CD4-positive, alpha-beta T cell (primary cell): ENCODE data around the gene RARA. TPM values are rescaled to one million over a fixed set of nuclear protein-coding genes. Genes with fewer than 3 reads are reported as not detected.
A peak's percentile ranks its signal among the peaks of the same experiment; 100 is the strongest.

Source experiments
- ATAC-seq: fragments of 200-7000 bp; cut with Tn5 transposase; one replicate; pipeline ENCODE4 v1.10.0; 2022; ENCODE audit warnings: mild to moderate bottlenecking; ENCODE audit not compliant: poor library complexity
- CTCF ChIA-PET: fragments of 350-600 bp; sonication (Branson Sonifier 250); formaldehyde crosslinking; loops from one replicate; lab custom pipeline; 2021; ENCODE audit warnings: antibody characterized with exemption, inconsistent platforms; lab: Charles Lee
- POLR2A ChIA-PET: fragments of 350-600 bp; sonication (Branson Sonifier 250); formaldehyde crosslinking; loops from one replicate; lab custom pipeline; 2021; ENCODE audit warnings: antibody characterized with exemption, inconsistent platforms; lab: Charles Lee
- DNase-seq, 14 experiments: peaks; one replicate each; pipeline ENCODE4 v3.0.0-alpha.2; 2013 to 2020; ENCODE audit warnings: mixed read lengths in 2 of 14
- H3K27ac ChIP-seq, 2 donors: one replicate each; pipeline versions ENCODE4 v1.5.1 to v1.7.0; 2013; ENCODE audit warnings: low read length in 2 of 2, low read depth in 1 of 2, mild to moderate bottlenecking in 1 of 2
- H3K27me3 ChIP-seq, 2 experiments: 1 replicate in 1 of 2; 2 replicates in 1 of 2; pipeline versions ENCODE4 v1.6.1 to v1.7.0; 2013; ENCODE audit warnings: low read length in 2 of 2, control low read depth in 1 of 2, mild to moderate bottlenecking in 1 of 2, moderate library complexity in 1 of 2; ENCODE audit not compliant: insufficient read depth in 2 of 2, control insufficient read depth in 1 of 2
- H3K36me3 ChIP-seq: one replicate; pipeline ENCODE4 v1.6.1; 2013; ENCODE audit warnings: low read length, control low read depth; ENCODE audit not compliant: insufficient read depth
- H3K4me1 ChIP-seq: one replicate; pipeline ENCODE4 v1.6.1; 2013; ENCODE audit warnings: low read length, control low read depth; ENCODE audit not compliant: insufficient read depth
- H3K4me3 ChIP-seq: one replicate; pipeline ENCODE4 v1.5.1; 2013; ENCODE audit warnings: mild to moderate bottlenecking, low read length, moderate library complexity
- H3K9me3 ChIP-seq, 2 experiments: 1 replicate in 1 of 2; 2 replicates in 1 of 2; pipeline versions ENCODE4 v1.6.1 to v1.7.0; 2013; ENCODE audit warnings: low read length in 2 of 2, mild to moderate bottlenecking in 2 of 2, control low read depth in 1 of 2, moderate library complexity in 1 of 2; ENCODE audit not compliant: control insufficient read depth in 1 of 2, insufficient read depth in 1 of 2
- H3K27ac Mint-ChIP-seq: one replicate; pipeline ENCODE4 v1.8.0; 2020; ENCODE audit warnings: mixed read lengths
- H3K27me3 Mint-ChIP-seq: one replicate; pipeline ENCODE4 v1.8.0; 2021; ENCODE audit warnings: mixed read lengths
- H3K36me3 Mint-ChIP-seq: one replicate; pipeline ENCODE4 v1.8.0; 2021; ENCODE audit warnings: low read depth, mixed read lengths
- H3K4me1 Mint-ChIP-seq: one replicate; pipeline ENCODE4 v1.8.0; 2021; ENCODE audit warnings: low read depth, mixed read lengths
- H3K4me3 Mint-ChIP-seq: one replicate; pipeline ENCODE4 v1.8.0; 2020; ENCODE audit warnings: mild to moderate bottlenecking, mixed read lengths
- H3K9me3 Mint-ChIP-seq: one replicate; pipeline ENCODE4 v1.8.0; 2020; ENCODE audit warnings: mixed read lengths
- intact Hi-C, 2 experiments: fragments of 100-400 bp; cut with DNase I in 1 of 2; cut with micrococcal nuclease in 1 of 2; formaldehyde crosslinking; loops; one replicate each; pipeline versions ENCODE4 v1.15.1 to v1.9.0; 2023 to 2025; cut with DNase I, micrococcal nuclease
- total RNA-seq, 174 experiments: library from RNA in 2 of 174; stranded (reverse) in 2 of 174; gene quantifications; one replicate each; pipeline ENCODE4 v1.2.3 and lab custom pipeline; 2021 to 2026
- TF ChIP-seq, protein P1 (sequence below): fragments of 200-600 bp; IDR thresholded peaks from one replicate; pipeline ENCODE4 v1.8.0; 2022; ENCODE audit warnings: antibody characterized with exemption, mild to moderate bottlenecking

The RARA gene
- total RNA-seq, 2 experiments from 2014 or later: 114 to 115 TPM

DNA sequence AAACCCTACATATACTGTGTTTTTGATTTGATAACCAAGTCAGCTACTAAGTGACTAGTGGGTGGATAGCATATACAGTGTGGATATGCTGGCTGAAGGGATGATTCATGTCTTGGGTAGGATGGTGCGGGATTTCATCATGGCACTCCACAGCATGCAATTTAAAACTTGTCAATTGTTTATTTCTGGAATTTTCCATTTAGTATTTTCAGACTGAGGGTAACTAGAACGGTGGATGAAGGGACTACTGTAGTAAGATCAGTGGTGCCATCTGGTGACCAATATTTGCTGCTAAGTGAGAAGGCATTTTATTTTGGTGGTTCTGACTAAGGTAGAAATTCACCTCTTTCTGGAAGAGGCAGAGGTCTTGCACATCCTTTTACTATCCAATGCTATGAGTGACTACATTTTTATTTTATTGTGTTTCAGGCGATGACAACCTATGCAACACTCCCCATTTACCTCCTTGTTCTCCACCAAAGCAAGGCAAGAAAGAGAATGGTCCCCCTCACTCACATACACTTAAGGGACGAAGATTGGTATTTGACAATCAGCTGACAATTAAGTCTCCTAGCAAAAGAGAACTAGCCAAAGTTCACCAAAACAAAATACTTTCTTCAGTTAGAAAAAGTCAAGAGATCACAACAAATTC is 18.2 kb upstream of the RARA start:
- POLR2A ChIA-PET: interaction anchor here (1.4 kb wide), 1 partner anchor 27 kb away, joined by 3 read pairs; no protein-coding TSS in a partner anchor
- peaks cover 21% of the 10 kb centered on the region for H3K4me1 Mint-ChIP-seq
- no peak overlapping the region for H3K4me3 ChIP-seq
- H3K9me3 Mint-ChIP-seq: no peaks in the 10 kb centered on the region
- TF ChIP-seq, protein P1, sequence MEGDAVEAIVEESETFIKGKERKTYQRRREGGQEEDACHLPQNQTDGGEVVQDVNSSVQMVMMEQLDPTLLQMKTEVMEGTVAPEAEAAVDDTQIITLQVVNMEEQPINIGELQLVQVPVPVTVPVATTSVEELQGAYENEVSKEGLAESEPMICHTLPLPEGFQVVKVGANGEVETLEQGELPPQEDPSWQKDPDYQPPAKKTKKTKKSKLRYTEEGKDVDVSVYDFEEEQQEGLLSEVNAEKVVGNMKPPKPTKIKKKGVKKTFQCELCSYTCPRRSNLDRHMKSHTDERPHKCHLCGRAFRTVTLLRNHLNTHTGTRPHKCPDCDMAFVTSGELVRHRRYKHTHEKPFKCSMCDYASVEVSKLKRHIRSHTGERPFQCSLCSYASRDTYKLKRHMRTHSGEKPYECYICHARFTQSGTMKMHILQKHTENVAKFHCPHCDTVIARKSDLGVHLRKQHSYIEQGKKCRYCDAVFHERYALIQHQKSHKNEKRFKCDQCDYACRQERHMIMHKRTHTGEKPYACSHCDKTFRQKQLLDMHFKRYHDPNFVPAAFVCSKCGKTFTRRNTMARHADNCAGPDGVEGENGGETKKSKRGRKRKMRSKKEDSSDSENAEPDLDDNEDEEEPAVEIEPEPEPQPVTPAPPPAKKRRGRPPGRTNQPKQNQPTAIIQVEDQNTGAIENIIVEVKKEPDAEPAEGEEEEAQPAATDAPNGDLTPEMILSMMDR: peak; percentile 45
- CTCF ChIA-PET: interaction anchor here (0.6 to 1.4 kb wide), 4 partner anchors 89 to 185 kb away, joined by 3 to 4 read pairs (median 3); no protein-coding TSS in a partner anchor
- H3K27me3 ChIP-seq: no peaks in the 10 kb centered on the region
- H3K36me3 Mint-ChIP-seq: no peaks in the 10 kb centered on the region
- H3K9me3 ChIP-seq: no peaks in the 10 kb centered on the region
- no peaks in the 10 kb centered on the region for H3K36me3 ChIP-seq
- no peak for ATAC-seq
- intact Hi-C loops: loop anchor here (1.0 to 2.0 kb wide), 3 partner anchors 88 to 277 kb away; partner anchors contain the start of gene CSF3 (in 1 of the 2)
- no peak overlapping the region for H3K27ac Mint-ChIP-seq
- peak in 7 of 14 experiments; percentile 19 to 73 (median 46) for DNase-seq
- H3K4me3 Mint-ChIP-seq: peak overlapping the region; percentile 52
- no peaks in the 10 kb centered on the region for H3K27me3 Mint-ChIP-seq
- H3K4me1 ChIP-seq: peaks cover 20% of the 10 kb centered on the region
- H3K27ac ChIP-seq: no peak overlapping the region

DNA sequence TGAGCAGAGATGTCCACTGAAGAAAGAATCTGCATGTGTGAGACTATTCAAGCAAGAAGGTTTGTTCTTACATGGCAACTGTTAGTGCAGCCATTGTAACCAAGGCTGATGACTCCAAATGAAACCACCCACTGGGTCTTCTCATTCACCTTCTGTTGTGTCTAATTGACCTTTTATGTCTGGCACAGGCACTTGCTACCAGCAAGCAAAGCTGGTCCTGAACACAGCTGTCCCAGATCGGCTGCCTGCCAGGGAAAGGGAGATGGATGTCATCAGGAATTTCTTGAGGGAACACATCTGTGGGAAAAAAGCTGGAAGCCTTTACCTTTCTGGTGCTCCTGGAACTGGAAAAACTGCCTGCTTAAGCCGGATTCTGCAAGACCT is 17.7 kb upstream of the RARA start:
- Histone ChIP-seq H3K4me1 (peaks cover 20% of the 10 kb centered on the region), H3K36me3 (no peaks in the 10 kb centered on the region), H3K27ac (no peak overlapping the region), H3K4me3 (no peak overlapping the region), H3K27me3 (no peaks in the 10 kb centered on the region), H3K9me3 (no peaks in the 10 kb centered on the region)
- ATAC-seq (no peak), DNase-seq (no peak)
- Mint-ChIP-seq H3K4me3 (no peak overlapping the region), H3K4me1 (peaks cover 21% of the 10 kb centered on the region), H3K36me3 (no peaks in the 10 kb centered on the region), H3K27ac (no peak overlapping the region), H3K27me3 (no peaks in the 10 kb centered on the region), H3K9me3 (no peaks in the 10 kb centered on the region)
- POLR2A ChIA-PET: no interaction called here
- intact Hi-C loops: loop anchor here in 1 of 2 experiments (2.0 kb wide), 1 partner anchor 276 kb away; the partner anchor contains the start of gene CSF3
- CTCF ChIA-PET: interaction anchor here (0.6 to 1.4 kb wide), 4 partner anchors 90 to 264 kb away, joined by 3 to 4 read pairs (median 3); no protein-coding TSS in a partner anchor
- TF ChIP-seq, protein P1: no peak

DNA sequence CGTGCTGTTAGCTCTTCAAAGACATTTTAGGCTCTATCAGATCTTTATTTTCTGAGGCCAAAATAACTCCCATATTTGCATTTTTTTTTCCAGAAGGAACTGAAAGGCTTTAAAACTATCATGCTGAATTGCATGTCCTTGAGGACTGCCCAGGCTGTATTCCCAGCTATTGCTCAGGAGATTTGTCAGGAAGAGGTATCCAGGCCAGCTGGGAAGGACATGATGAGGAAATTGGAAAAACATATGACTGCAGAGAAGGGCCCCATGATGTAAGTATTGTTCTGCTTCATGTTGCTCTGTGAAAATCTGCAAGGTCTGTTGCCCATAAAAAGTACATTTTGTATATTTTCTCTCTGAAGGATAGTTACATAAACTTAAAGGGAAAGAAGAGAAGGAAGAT is 15.6 kb upstream of the RARA start:
- Mint-ChIP-seq H3K27ac (no peak overlapping the region), H3K4me3 (no peak overlapping the region), H3K27me3 (no peaks in the 10 kb centered on the region), H3K36me3 (no peaks in the 10 kb centered on the region), H3K4me1 (peaks cover 7% of the 10 kb centered on the region), H3K9me3 (no peaks in the 10 kb centered on the region)
- Histone ChIP-seq H3K9me3 (no peaks in the 10 kb centered on the region), H3K36me3 (no peaks in the 10 kb centered on the region), H3K4me1 (peaks cover 10% of the 10 kb centered on the region), H3K27ac (no peak overlapping the region), H3K4me3 (no peak overlapping the region), H3K27me3 (no peaks in the 10 kb centered on the region)
- POLR2A ChIA-PET: no interaction called here
- ATAC-seq: no peak
- intact Hi-C loops: no loop called here
- TF ChIP-seq, protein P1: no peak
- DNase-seq: no peak
- CTCF ChIA-PET: interaction anchor here (1.1 kb wide), 1 partner anchor 9 kb away, joined by 3 read pairs; no protein-coding TSS in a partner anchor
